ENCODE results near the gene OGFOD2.

DNA sequence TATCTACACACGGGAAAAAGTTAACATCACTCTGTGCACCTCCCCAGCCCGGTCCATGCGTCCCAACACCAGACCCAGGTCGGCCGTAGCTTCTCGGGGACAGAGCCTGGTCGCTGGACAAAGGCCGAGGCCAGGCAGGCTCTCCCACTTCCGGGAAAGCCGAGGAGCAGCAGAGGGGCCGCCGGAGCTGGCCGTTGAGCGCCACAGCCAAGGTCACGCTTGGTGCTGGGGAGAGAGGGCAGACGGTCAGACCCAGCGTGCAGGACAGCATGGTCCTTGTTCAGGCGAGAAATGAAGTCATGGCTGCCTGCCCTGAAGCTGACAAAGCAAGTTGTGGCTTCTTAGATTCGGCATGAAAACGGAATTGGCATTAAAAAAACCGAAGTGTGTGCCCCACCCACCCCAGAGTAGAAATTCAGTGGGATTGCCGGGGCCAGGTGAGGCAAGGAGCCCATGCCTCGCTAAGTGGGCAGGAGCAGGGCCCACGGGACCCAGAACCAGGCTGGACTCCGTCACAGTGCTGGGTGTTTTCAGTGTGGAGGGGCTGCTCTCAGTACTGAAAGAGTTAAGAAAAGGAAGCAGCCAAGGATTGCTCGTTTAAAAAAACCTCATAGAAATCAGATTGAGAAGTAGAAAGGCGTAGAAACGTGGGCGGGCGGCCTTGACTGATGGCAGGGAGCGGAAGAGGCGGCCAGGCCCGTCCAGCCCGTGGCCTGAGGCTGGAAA is 9.7 kb downstream of the OGFOD2 start:
- TF ChIP-seq SIN3A (IDR thresholded peaks at IDR 0.05; ENCODE audit: borderline replicate concordance, insufficient read depth, low read length) (no peak), TAF1 (IDR thresholded peaks at IDR 0.05; ENCODE audit: borderline replicate concordance, insufficient read depth, low read length) (no peak), POLR2AphosphoS5 (IDR thresholded peaks at IDR 0.05; ENCODE audit: low read depth, low read length) (no peak), FOXP2 (optimal IDR thresholded peaks at IDR 0.05; ENCODE audit: borderline replicate concordance, extremely low read depth, extremely low read length, insufficient read depth) (no peak), REST (IDR thresholded peaks at IDR 0.05; ENCODE audit: insufficient read depth in 1 of 2, low read depth in 2 of 2, low read length in 2 of 2) (no peak)

Data from PFSK-1 (cell line).